Progenitor cell of endocrine pancreas (in vitro differentiated cells): ENCODE data around the gene EVL. TPM values are rescaled to one million over a fixed set of nuclear protein-coding genes. Genes with fewer than 3 reads are reported as not detected.

Experiments used
- DNase-seq: peaks from one replicate; pipeline ENCODE4 v3.0.0; 2021; ENCODE audit warnings: low spot score; ENCODE audit not compliant: unreplicated experiment
- H3K27ac Mint-ChIP-seq: 2 replicates; pipeline ENCODE4 v1.8.0; 2021; ENCODE audit warnings: mild to moderate bottlenecking, moderate library complexity, mixed read lengths
- H3K27me3 Mint-ChIP-seq: 2 replicates; pipeline ENCODE4 v1.8.0; 2021; ENCODE audit warnings: mixed read lengths
- H3K36me3 Mint-ChIP-seq: 2 replicates; pipeline ENCODE4 v1.8.0; 2022; ENCODE audit warnings: mixed read lengths; ENCODE audit not compliant: insufficient read depth
- H3K4me1 Mint-ChIP-seq: 2 replicates; pipeline ENCODE4 v1.8.0; 2021; ENCODE audit warnings: low read depth, mixed read lengths
- H3K4me3 Mint-ChIP-seq: 2 replicates; pipeline ENCODE4 v1.8.0; 2021; ENCODE audit warnings: low read depth, mild to moderate bottlenecking, moderate library complexity, mixed read lengths
- H3K9me3 Mint-ChIP-seq: 2 replicates; pipeline ENCODE4 v1.8.0; 2021; ENCODE audit warnings: low read depth, mixed read lengths
- CTCF ChIP-seq: fragments of 200-600 bp; sonication (generic); IDR thresholded peaks from one replicate; pipeline ENCODE4 v1.5.0; 2021; ENCODE audit warnings: antibody characterized with exemption, mild to moderate bottlenecking; ENCODE audit not compliant: unreplicated experiment
- total RNA-seq: library from RNA; stranded (reverse); gene quantifications from 2 replicates; pipeline ENCODE4 v1.2.1, GENCODE V29; 2021

EVL gene
- total RNA-seq, 1 donor from 2014 or later, result 207 TPM

DNA sequence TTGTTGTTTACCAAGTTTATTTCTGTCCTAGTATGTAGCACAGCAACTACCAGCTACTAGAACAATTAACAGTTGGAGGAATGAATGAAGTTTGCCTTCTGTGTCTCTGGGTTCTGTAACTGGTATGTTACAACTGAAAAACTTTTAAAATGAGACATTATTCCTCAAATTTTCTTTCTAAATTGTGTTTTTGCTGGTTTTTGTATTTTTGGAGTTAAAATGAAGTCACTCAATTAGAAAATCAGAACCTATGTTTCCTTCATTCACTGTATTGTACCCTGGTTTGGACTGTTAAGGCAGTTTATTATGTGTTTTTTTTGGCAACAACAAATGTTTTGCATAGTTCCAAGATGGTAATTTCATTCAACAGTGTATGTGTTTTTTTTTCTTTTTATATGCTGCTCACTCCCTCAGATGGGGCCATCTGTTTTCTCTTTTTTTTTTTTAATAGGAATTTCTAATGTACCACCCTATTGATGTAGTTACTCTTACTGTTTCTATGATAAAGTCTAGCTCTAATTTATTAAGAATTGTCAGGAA is 30.2 kb upstream of the EVL start:
- Mint-ChIP-seq H3K9me3 (no peaks in the 10 kb centered on the region), H3K27ac (no peak overlapping the region), H3K27me3 (no peaks in the 10 kb centered on the region), H3K4me3 (no peak overlapping the region), H3K36me3 (no peaks in the 10 kb centered on the region), H3K4me1 (peaks cover 8% of the 10 kb centered on the region)
- no peak for DNase-seq
- no peak for TF ChIP-seq CTCF

DNA sequence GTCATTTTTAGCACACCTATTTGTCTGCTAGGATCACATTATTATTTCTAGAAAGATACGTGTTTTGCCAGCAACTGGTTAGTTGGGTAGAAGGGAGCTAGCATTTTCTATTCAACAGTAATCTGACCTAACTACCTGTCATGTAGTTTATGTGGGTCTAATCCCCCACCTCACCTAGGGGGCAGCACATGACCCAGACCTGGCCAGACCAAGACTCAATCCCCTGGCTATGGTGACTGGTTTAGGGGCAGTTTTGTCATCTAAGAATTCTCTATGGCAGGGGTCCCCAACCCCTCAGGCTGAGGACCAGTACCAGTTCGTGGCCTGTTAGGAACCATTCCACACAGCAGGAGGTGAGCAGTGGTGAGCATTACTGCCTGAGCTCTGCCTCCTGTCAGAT is 29.5 kb upstream of the EVL start:
- H3K9me3 Mint-ChIP-seq, result no peaks in the 10 kb centered on the region
- no peaks in the 10 kb centered on the region for H3K27me3 Mint-ChIP-seq
- TF ChIP-seq CTCF, result no peak
- H3K4me3 Mint-ChIP-seq, result no peak overlapping the region
- peaks cover 9% of the 10 kb centered on the region for H3K4me1 Mint-ChIP-seq
- DNase-seq, result no peak
- H3K36me3 Mint-ChIP-seq, result no peaks in the 10 kb centered on the region
- no peak overlapping the region for H3K27ac Mint-ChIP-seq

DNA sequence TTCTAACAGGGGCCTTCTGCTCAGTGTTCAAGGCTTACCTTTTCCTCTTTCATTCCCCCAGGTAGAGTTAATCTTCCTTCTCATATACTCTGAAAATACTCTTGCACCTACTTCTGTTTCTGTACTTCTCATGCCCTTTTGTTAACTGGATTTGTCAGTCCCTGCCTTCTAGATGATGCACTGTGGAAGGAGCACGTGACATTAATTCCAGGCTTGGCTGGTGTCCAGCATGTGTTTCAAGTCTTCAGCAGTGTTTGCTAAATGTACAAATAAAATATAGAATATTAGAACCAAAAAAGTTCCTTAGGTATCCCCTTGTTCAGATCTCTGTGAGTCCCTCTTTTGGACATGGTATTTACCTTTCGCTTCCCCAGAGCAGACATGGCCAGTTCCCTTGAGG is 27.9 kb upstream of the EVL start:
- Mint-ChIP-seq H3K4me3 (no peak overlapping the region), H3K27ac (no peak overlapping the region), H3K27me3 (no peaks in the 10 kb centered on the region), H3K36me3 (no peaks in the 10 kb centered on the region), H3K9me3 (no peaks in the 10 kb centered on the region), H3K4me1 (peaks cover 6% of the 10 kb centered on the region)
- TF ChIP-seq CTCF, result no peak
- DNase-seq, result no peak

GRCh38 chr14:100038065-100038464 is 27.2 kb upstream of the EVL start:
- no peaks in the 10 kb centered on the region for H3K27me3 Mint-ChIP-seq
- H3K9me3 Mint-ChIP-seq, result no peaks in the 10 kb centered on the region
- no peak overlapping the region for H3K4me3 Mint-ChIP-seq
- TF ChIP-seq CTCF, result no peak
- H3K36me3 Mint-ChIP-seq, result no peaks in the 10 kb centered on the region
- no peak overlapping the region for H3K27ac Mint-ChIP-seq
- DNase-seq, result no peak
- H3K4me1 Mint-ChIP-seq, result peaks cover 6% of the 10 kb centered on the region

DNA sequence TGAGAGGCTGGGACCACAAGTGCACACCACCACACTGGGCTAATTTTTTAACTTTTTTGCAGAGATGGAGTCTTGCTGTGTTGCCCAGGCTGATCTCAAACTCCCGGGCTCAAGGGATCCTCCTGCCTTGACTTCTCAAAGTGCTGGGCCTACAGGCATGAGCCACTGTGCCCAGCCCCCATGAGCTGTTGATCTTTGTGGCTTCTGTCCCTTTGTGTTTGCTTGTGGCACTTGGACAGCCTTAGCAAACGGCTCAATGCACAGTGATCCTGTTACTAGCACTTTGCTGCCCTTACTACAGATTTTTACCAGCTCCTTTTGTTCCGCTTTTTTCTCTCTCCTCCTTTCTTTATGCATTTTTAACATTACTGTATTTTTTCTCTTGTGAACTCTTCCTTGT is 25.3 kb upstream of the EVL start:
- TF ChIP-seq CTCF, result no peak
- H3K4me3 Mint-ChIP-seq, result no peak overlapping the region
- no peaks in the 10 kb centered on the region for H3K27me3 Mint-ChIP-seq
- H3K36me3 Mint-ChIP-seq, result no peaks in the 10 kb centered on the region
- no peak for DNase-seq
- peak overlapping the region; percentile 29 for H3K27ac Mint-ChIP-seq
- H3K4me1 Mint-ChIP-seq, result peaks cover 6% of the 10 kb centered on the region
- no peaks in the 10 kb centered on the region for H3K9me3 Mint-ChIP-seq
